Keratinocyte (primary cell): ENCODE data around the gene NDUFB1.

Source experiments
- CTCF ChIP-seq, 3 experiments: IDR thresholded peaks in 1 of 3; conservative IDR thresholded peaks in 1 of 3; optimal IDR thresholded peaks in 1 of 3; 2 replicates in 2 of 3; 3 replicates in 1 of 3; pipeline versions ENCODE3 to v1.5.1; 2011; ENCODE audit warnings: low read length in 3 of 3, mild to moderate bottlenecking in 3 of 3, moderate library complexity in 2 of 3, control low read depth in 1 of 3, inconsistent platforms in 1 of 3; ENCODE audit not compliant: insufficient read depth in 2 of 3; ENCODE audit errors: extremely low read depth in 1 of 3
- EZH2 ChIP-seq: IDR thresholded peaks from one replicate; pipeline ENCODE4 v1.6.1; 2012; ENCODE audit warnings: inconsistent platforms, mild to moderate bottlenecking, low read length, moderate library complexity

DNA sequence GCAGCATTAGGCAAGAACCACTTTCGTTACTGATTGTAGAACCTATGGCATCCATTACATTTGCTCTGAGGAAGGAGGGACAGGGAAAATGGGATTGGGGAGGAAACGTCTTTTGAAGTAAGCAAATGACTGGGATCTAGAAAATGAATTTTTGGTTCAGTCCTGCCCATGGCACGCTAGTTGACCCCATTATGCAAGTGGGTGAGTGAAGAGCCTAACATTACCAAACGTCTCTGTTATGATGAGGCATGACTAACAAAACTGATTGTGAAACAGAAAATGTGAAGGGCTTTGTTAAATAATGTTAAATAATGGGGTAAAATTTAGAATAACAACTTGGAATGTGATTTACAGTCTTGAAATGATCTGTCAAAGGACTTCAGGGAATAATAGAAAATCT lies 39.1 kb upstream of the NDUFB1 start:
- no peak for TF ChIP-seq CTCF (optimal IDR thresholded peaks at IDR 0.05 in 1 of 3, IDR thresholded peaks at IDR 0.05 in 1 of 3, conservative IDR thresholded peaks at IDR 0.05 in 1 of 3; ENCODE audit: extremely low read depth in 1 of 3, insufficient read depth in 2 of 3, low read length in 3 of 3)
- no peak for TF ChIP-seq EZH2
